GM23248 (cell line): ENCODE measurements around the gene MOB4. TPM values are rescaled to one million over a fixed set of nuclear protein-coding genes. Genes with fewer than 3 reads are reported as not detected.

Experiments
- DNase-seq: peaks from one replicate; pipeline ENCODE4 v3.0.0-alpha.2; 2015
- H2AFZ ChIP-seq: fragments of 200-600 bp; sonication (generic); 2 replicates; pipeline ENCODE4 v1.6.1; 2016; ENCODE audit warnings: antibody characterized with exemption
- H3F3A ChIP-seq: fragments of 200-600 bp; sonication (generic); 2 replicates; pipeline ENCODE4 v1.6.1; 2016; ENCODE audit warnings: mild to moderate bottlenecking, antibody characterized with exemption, mixed run types; ENCODE audit not compliant: insufficient read depth
- H3K27ac ChIP-seq: fragments of 200-600 bp; sonication (generic); 2 replicates; pipeline ENCODE4 v1.5.1; 2016; ENCODE audit warnings: mild to moderate bottlenecking
- H3K27me3 ChIP-seq: fragments of 200-600 bp; sonication (generic); replicated peaks from 2 replicates; pipeline ENCODE4 v1.6.1; 2016; ENCODE audit warnings: mild to moderate bottlenecking; ENCODE audit not compliant: insufficient read depth
- H3K36me3 ChIP-seq: fragments of 200-600 bp; sonication (generic); 2 replicates; pipeline ENCODE4 v1.6.1; 2016; ENCODE audit warnings: low read depth, mild to moderate bottlenecking
- H3K4me1 ChIP-seq: fragments of 200-600 bp; sonication (generic); 2 replicates; pipeline ENCODE4 v1.6.1; 2016; ENCODE audit warnings: mild to moderate bottlenecking; ENCODE audit not compliant: insufficient read depth
- H3K4me2 ChIP-seq: fragments of 200-600 bp; sonication (generic); one replicate; pipeline ENCODE4 v1.6.1; 2016; ENCODE audit warnings: mild to moderate bottlenecking; ENCODE audit not compliant: unreplicated experiment
- H3K4me3 ChIP-seq: fragments of 200-600 bp; sonication (generic); 2 replicates; pipeline ENCODE4 v1.5.1; 2016; ENCODE audit warnings: mild to moderate bottlenecking
- H3K79me2 ChIP-seq: fragments of 200-600 bp; sonication (generic); 2 replicates; pipeline ENCODE4 v1.6.1; 2016; ENCODE audit warnings: mild to moderate bottlenecking; ENCODE audit not compliant: insufficient read depth
- H3K9ac ChIP-seq: fragments of 200-600 bp; sonication (generic); 2 replicates; pipeline ENCODE4 v1.6.1; 2016; ENCODE audit warnings: mild to moderate bottlenecking
- H3K9me2 ChIP-seq: fragments of 200-600 bp; sonication (generic); 2 replicates; pipeline ENCODE4 v1.6.1; 2016; ENCODE audit warnings: mixed run types, mild to moderate bottlenecking, moderate library complexity; ENCODE audit not compliant: insufficient read depth
- H3K9me3 ChIP-seq: fragments of 200-600 bp; sonication (generic); one replicate; pipeline ENCODE4 v1.6.1; 2017; ENCODE audit warnings: low read depth
- H4K20me1 ChIP-seq: fragments of 200-600 bp; sonication (generic); 2 replicates; pipeline ENCODE4 v1.6.0; 2016; ENCODE audit not compliant: insufficient read depth
- EZH2 ChIP-seq: fragments of 200-600 bp; sonication (generic); IDR thresholded peaks from 2 replicates; pipeline ENCODE4 v1.6.1; 2018; ENCODE audit warnings: antibody characterized with exemption, mild to moderate bottlenecking; ENCODE audit not compliant: insufficient read depth, poor library complexity, severe bottlenecking
- EZH2phosphoT487 ChIP-seq: fragments of 200-600 bp; sonication (generic); IDR thresholded peaks from 2 replicates; pipeline ENCODE4 v1.6.1; 2018; ENCODE audit warnings: antibody characterized with exemption, moderate library complexity, mild to moderate bottlenecking, low read depth; ENCODE audit not compliant: insufficient read depth
- WGBS, 2 experiments: methylation state at CpG; one replicate each; pipeline ENCODE4 v1.1.6; 2015 to 2017; ENCODE audit warnings: low lambda C conversion rate in 2 of 2, low coverage in 1 of 2; ENCODE audit errors: missing lambda C conversion rate in 2 of 2; 5-methylcytosine and 5-hydroxymethylcytosine counted together
- in situ Hi-C: fragments of 300-500 bp; cut with MboI; formaldehyde crosslinking; loops from 2 replicates; pipeline ENCODE4 v1.15.0; 2020
- polyA plus RNA-seq: library from polyadenylated mRNA; unstranded; fragments of >200 nt; fragmentation: Nextera tagmentation; extraction: Ambion mirVana; gene quantifications from 2 replicates; pipeline ENCODE4 v1.2.1, GENCODE V29; 2016
- small RNA-seq: library from RNA; depleted of rRNA; stranded (forward); fragments of <200 nt; gene quantifications from one replicate; pipeline ENCODE3, GENCODE V24; 2014; ENCODE audit warnings: low read depth, low replicate concordance
- total RNA-seq: library from RNA; depleted of rRNA; stranded (reverse); fragments of >200 nt; shearing (Covaris generic); gene quantifications from 2 replicates; pipeline ENCODE4 v1.2.3, GENCODE V29; 2014; rRNA removed

MOB4 gene
- total and polyA plus RNA-seq, 2 experiments from 2014 or later = 45.8 to 67.1 TPM

GRCh38 chr2:197599285-197599965, 83.6 kb downstream of the MOB4 start:
- Histone ChIP-seq H2AFZ (no peak overlapping the region), H3K79me2 (no peaks in the 10 kb centered on the region), H3K27ac (no peak overlapping the region), H3K4me2 (no peak overlapping the region), H3F3A (no peaks in the 10 kb centered on the region), H3K9me3 (no peaks in the 10 kb centered on the region), H3K27me3 (no peaks in the 10 kb centered on the region), H4K20me1 (no peaks in the 10 kb centered on the region), H3K4me1 (no peaks in the 10 kb centered on the region), H3K9ac (no peak overlapping the region), H3K36me3 (no peaks in the 10 kb centered on the region), H3K4me3 (no peak overlapping the region), H3K9me2 (no peaks in the 10 kb centered on the region)
- peak; percentile 58 for DNase-seq
- in situ Hi-C loops = no loop called here
- 51 to 56% methylated on average over 11 of the region's 11 CpGs for WGBS, 2 experiments
- no peak for TF ChIP-seq EZH2phosphoT487
- TF ChIP-seq EZH2 = no peak

GRCh38 chr2:197600306-197600705, 84.4 kb downstream of the MOB4 start:
- no peaks in the 10 kb centered on the region for H3F3A ChIP-seq

GRCh38 chr2:197601726-197602125, 85.9 kb downstream of the MOB4 start:
- Histone ChIP-seq H3K9me2 (no peaks in the 10 kb centered on the region), H3K27ac (no peak overlapping the region), H4K20me1 (no peaks in the 10 kb centered on the region), H3K79me2 (no peaks in the 10 kb centered on the region), H3K9me3 (no peaks in the 10 kb centered on the region), H3K9ac (no peak overlapping the region), H3K4me3 (no peak overlapping the region), H3F3A (no peaks in the 10 kb centered on the region), H3K4me2 (no peak overlapping the region), H3K27me3 (no peaks in the 10 kb centered on the region), H3K36me3 (no peaks in the 10 kb centered on the region), H2AFZ (no peak overlapping the region), H3K4me1 (no peaks in the 10 kb centered on the region)
- DNase-seq = no peak
- in situ Hi-C loops = no loop called here
- 72% methylated on average over 2 of the region's 2 CpGs for WGBS, 2 experiments
- no peak for TF ChIP-seq EZH2
- TF ChIP-seq EZH2phosphoT487 = no peak

More at GRCh38 chr2:197600306-197600705, 84.4 kb downstream of the MOB4 start:
- no peaks in the 10 kb centered on the region for H3K27me3 ChIP-seq
- 93% methylated on average over 5 of the region's 5 CpGs for WGBS, 2 experiments
- no peak for DNase-seq
- H3K9me2 ChIP-seq = no peaks in the 10 kb centered on the region
- no peaks in the 10 kb centered on the region for H3K9me3 ChIP-seq
- TF ChIP-seq EZH2 (no peak), EZH2phosphoT487 (no peak)
- H3K4me2 ChIP-seq = no peak overlapping the region
- H3K4me3 ChIP-seq = no peak overlapping the region
- H3K79me2 ChIP-seq = no peaks in the 10 kb centered on the region
- no peak overlapping the region for H3K27ac ChIP-seq
- H3K36me3 ChIP-seq = no peaks in the 10 kb centered on the region
- H2AFZ ChIP-seq = no peak overlapping the region
- in situ Hi-C loops = no loop called here
- H3K9ac ChIP-seq = no peak overlapping the region
- H3K4me1 ChIP-seq = no peaks in the 10 kb centered on the region
- no peaks in the 10 kb centered on the region for H4K20me1 ChIP-seq

Small RNA genes within 50 kb of the gene (small RNA-seq; reads per million reads assigned to genes)
- gene AC020550.1 = not detected

Other genes with a start within 250 kb of the MOB4 start
- gene ANKRD44, start 205.3 kb upstream of the MOB4 start, total RNA-seq = 4.9 and 8.9 TPM in 2 replicates
- gene ANKRD44, start 205.3 kb upstream of the MOB4 start, polyA plus RNA-seq = 2.7 and 2.9 TPM in 2 replicates
- 216 and 288 TPM in 2 replicates for gene SF3B1, start 81.0 kb upstream of the MOB4 start, total RNA-seq
- gene SF3B1, start 81.0 kb upstream of the MOB4 start, polyA plus RNA-seq = 146 and 196 TPM in 2 replicates
- 40.4 and 44.1 TPM in 2 replicates for gene COQ10B, start 62.5 kb upstream of the MOB4 start, total RNA-seq
- 57.7 and 59.4 TPM in 2 replicates for gene COQ10B, start 62.5 kb upstream of the MOB4 start, polyA plus RNA-seq
- 106 and 151 TPM in 2 replicates for gene HSPD1, start 16.2 kb upstream of the MOB4 start, total RNA-seq
- 209 and 214 TPM in 2 replicates for gene HSPD1, start 16.2 kb upstream of the MOB4 start, polyA plus RNA-seq
- 54.6 and 83.3 TPM in 2 replicates for gene HSPE1, start 15.7 kb upstream of the MOB4 start, total RNA-seq
- gene HSPE1, start 15.7 kb upstream of the MOB4 start, polyA plus RNA-seq = 180 and 188 TPM in 2 replicates
- gene RFTN2, start 159.5 kb downstream of the MOB4 start, total RNA-seq = 1.6 and 2.1 TPM in 2 replicates
- gene RFTN2, start 159.5 kb downstream of the MOB4 start, polyA plus RNA-seq = 2.2 and 2.6 TPM in 2 replicates
- 4.0 and 5.8 TPM in 2 replicates for gene MARS2, start 189.3 kb downstream of the MOB4 start, total RNA-seq
- 3.0 and 3.3 TPM in 2 replicates for gene MARS2, start 189.3 kb downstream of the MOB4 start, polyA plus RNA-seq